ENCODE results near the gene NBR1. TPM values are rescaled to one million over a fixed set of nuclear protein-coding genes. Genes with fewer than 3 reads are reported as not detected.
"Not testable (repeated sequence)": the region's sequence is repeated elsewhere in the genome, so short reads cannot be mapped to it uniquely, and the experiment has no call there.

The NBR1 gene
- total RNA-seq, 1 donor from 2014 or later: 80.4 TPM

DNA sequence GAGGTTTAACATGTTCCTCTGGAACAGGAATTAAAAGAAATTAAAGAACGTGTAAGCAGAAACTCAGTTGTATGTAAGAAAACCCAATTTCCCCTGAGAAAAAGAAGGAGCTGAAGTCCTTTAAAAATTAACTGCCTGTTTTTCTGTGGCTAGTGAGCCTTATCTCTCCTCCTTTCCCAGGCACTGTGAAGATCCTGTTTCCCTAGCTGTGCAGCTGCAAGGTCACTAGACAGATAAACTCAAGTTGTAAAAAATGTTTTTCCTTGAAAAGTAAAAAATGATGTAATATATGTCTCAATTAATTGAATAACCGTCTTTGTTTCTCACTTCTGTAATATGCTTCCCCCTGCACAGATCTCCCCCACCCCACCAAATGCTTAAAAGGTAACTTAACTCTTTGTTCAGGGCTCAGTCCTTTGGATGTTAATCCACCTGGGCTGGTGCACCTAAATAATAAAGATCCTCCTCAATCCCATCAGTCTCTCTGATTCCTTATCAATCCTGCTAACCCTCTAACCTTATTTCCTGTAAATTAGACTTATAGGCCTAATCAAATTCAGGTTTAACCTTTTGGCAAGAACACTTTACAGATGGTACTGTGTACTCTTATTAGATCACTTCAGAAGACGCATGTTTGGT, 17.7 kb upstream of the NBR1 start:
- DNase-seq: not testable (repeated sequence)

DNA sequence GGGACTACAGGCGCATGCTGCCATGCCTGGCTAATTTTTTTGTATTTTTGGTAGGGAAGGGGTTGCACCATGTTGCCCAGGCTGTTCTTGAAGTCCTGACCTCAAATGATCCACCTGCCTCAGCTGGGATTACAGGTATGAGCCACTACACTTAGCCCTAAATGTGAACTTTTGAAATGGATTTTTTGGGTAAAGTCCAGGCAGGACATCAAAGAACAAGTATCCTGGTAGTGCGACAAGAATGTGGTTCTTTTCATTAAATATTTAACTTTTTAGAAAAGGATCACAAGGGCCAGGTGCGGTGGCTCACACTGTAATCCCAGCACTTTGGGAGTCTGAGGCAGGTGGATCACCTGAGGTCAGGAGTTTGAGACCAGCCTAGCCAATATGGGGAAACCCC, 15.3 kb upstream of the NBR1 start:
- DNase-seq: no peak

DNA sequence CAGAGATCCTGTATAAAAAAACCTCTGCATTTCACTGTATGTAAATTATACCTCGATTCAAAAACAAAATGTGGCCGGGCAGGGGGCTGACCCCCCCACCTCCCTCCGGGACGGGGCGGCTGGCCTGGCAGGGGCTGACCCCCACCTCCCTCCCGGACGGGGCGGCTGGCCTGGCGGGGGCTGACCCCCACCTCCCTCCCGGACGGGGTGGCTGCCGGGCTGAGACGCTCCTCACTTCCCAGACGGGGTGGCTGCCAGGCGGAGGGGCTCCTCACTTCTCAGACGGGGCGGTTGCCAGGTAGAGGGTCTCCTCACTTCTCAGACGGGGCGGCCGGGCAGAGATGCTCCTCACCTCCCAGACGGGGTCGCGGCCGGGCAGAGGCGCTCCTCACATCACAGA, 11.8 kb upstream of the NBR1 start:
- not testable (repeated sequence) for DNase-seq

DNA sequence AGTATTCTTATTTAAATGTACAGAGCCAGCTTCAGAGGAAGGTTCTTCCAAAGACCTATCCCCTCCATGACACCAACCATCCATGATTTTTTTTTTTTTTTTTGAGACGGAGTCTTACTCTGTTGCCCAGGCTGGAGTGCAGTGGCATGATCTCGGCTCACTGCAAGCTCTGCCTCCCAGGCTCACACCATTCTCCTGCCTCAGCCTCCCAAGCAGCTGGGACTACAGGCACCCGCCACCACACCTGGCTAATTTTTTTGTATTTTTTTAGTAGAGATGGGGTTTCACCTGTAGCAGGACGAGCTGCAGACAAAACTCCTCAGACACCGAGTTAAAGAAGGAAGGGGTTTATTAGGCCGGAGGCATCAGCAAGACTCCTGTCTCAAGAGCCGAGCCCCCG, 11.1 kb upstream of the NBR1 start:
- DNase-seq: not testable (repeated sequence)

DNA sequence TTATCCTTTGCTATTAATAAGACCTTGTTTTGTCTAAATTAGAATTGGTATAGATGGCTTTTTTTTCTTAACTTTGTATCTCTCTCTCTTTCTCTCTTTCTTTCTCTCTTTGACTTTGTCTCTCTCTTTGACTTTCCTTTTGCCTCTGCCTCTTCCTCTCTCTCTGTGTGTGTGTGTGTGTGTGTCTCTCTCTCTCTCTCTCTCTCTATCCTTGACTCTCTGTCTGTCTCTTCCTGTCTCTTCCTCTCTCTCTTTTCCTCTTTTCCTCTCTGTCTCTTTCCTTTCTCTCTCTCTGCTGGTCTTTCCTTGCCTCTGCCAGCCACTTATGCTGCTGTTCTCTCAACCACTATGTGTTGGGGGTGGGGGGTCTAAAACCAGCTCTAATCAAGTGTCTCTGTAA, 5.0 kb upstream of the NBR1 start:
- not testable (repeated sequence) for DNase-seq

DNA sequence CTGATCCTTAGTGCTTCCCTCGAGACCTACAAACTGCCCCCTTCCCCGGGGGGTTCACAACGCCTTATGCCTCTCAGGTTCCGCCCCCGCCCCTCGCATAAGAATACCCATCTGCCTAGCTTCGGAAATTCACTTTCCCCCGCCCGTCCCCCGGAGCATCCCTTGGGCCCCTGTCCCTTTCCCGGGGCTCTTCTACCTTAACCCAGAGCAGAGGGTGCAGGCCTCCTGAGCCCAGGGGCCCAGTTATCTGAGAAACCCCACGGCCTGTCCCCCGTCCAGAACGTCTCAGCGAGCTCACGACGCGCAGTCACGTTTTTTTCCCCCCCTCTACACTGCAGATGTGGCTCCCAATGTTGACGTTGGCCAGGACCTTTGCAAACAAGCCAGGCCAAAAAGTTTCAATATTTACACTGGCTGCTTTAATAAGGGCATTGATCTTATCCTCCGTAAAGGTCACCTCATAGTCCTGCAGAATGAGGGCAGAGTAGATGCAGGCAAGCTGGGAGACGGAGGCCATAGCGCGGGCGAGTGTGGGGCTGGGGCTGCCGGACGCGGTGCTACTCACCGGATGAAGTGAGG, 1.4 kb upstream of the NBR1 start:
- peak; percentile 67 for DNase-seq

DNA sequence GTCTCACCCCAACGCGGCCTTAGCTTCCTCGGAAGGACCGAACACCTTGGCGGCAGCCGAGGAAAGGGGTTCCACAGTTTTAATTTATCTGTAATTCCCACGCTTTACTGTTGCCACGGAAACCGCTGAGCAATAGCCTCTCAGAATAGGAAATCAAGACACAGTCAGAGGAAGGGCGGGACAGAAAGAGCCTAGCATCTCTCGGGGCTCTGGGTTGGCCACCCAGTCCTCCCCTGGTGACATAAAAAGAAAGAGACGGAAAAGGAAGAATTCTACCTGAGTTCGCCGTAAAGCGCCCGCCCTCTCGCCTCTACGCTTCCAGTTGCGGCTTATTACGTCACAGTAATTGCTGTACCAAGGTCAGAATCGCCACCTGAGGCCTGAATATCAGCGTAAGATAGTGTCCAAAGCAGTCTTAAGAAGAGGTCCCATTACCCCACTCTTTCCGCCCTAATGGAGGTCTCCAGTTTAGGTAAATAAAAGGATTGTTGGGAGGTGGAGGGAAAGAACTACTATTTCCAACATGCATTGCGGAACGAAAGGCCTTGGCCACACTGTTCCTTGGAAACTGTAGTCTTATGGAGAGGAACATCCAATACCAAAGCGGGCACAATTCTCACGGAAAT, 761 bp upstream of the NBR1 start:
- peak; percentile 95 for DNase-seq

DNA sequence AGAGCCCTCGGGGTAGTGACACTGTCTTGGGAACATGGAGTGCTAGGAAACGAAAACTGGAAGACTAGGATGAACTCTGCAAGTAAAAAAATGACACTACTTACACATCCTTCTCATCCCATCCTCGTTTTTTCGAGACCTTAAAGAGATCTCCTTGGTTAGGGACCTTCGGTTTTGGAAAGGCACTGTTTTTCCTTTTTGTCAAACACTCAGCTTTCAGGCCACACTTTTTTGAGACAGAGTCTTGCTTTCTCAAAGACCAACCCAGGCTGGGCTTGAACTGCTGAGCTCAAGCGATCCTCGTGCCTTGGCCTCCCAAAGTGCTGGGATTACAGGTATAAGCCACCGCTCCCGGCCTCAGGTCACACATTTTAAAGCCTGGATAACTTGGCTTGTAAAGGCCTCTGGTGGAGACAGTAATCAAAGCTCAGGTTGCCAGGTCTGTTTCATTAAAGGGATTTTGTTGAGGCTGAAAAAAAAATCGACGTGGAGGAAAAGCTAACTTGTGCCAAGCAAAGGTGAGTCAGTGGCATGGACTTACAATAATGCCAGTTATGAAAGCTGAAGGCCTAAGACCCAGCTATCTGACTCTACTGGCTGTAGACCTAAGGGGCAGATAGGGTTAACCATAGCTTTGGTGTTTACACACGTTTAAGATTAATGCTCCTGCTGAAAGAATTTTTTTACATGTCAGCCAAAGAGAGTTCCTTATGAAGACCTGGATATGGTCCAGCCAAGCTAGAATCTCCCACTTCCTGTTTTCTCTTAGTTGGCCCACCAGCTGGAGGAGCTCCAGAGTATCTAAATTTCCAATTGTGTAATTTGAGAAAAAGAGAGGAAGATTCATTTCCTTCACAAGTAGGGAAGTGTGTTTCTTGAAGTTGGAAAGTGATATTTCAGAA, 823 bp downstream of the NBR1 start:
- DNase-seq: peak; percentile 84

DNA sequence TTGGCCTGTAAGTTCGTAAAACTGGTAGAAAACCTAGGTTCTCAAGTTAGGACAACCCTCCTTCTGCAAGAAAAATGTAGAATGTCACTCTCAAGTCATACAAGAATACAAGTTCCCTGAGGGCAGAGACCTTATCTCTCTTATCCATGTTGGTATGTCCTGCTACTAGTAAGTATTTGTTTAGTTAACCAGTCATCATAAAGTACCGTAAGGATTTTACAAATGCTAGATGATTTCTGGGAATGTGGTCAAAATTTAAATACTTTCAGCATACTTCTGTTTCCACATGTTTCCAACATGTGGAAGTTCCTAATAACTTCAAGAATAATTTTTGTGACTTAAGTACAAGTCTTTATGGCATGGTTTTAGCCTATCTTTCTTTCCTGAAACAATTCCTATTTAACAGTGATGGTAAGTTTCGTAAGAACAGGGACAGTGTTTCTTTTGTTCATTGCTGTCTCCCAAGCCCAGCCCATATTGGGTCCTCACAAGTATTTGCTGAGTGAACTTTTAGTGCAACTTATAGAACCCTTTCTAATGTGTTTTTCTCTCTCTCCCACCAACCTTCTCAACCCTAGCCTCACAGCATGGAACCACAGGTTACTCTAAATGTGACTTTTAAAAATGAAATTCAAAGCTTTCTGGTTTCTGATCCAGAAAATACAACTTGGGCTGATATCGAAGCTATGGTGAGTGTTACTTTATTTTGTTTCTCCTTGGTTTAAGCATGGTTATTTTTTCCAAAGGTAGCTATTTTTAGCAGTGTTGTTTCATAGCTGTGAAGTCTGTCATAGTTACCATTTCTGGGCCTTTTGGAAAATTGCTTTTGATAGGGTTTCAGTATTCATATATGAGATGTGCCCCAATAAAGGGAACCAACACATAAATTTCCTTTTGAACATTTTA, 4.5 kb downstream of the NBR1 start:
- DNase-seq: peak; percentile 59

DNA sequence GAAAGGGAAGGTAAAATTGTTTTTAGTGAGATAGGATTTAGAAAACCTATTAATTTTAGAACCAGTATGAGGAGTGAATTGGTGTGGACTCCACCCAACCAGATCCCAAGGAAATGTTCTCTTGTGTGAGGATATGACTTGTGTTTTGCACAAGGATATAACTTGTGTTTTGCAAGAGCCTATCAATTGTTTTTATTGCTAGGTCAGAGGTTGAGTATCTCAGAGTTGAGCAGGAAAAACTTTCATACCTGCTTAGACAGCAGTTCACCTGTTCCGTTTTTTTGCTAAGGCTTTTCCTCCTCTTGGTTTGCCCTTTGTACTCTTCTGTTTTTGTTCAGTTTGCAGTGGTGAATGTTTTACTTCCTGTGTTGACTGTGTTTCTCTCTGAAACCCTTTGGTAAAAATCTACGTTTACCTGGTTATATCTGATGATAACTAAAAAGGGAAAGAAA, 5.1 kb downstream of the NBR1 start:
- DNase-seq: no peak

DNA sequence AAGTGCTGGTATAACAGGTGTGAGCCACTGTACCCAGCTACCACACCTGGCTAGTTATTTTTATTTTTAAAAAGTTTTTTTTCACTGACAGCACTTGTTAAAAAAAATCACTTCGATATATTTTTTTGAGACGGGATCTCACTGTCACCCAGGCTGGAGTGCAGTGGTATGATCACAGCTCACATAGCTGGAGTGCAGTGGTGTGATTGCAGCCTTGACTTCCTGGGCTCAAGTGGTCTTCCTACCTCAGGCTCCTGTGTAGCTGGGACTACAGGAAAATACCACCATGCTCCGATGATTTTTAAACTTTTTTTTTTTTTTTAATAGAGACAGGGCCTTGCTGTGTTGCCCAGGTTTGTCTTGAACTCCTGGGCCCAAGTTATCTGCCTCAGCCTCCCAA, 12.9 kb downstream of the NBR1 start:
- no peak for DNase-seq

DNA sequence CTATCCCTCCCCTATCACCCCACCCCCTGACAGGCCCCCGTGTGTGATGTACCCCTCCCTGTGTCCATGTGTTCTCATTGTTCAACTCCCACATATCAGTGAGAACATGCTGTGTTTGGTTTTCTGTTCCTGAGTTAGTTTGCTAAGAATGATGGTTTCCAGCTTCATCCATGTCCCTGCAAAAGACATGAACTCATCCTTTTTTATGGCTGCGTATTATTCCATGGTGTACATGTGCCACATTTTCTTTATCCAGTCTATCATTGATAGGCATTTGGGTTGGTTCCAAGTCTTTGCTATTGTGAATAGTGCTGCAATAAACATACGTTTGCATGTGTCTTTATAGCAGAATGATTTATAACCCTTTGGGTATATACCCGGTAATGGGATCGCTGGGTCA, 15.6 kb downstream of the NBR1 start:
- DNase-seq: not testable (repeated sequence)

DNA sequence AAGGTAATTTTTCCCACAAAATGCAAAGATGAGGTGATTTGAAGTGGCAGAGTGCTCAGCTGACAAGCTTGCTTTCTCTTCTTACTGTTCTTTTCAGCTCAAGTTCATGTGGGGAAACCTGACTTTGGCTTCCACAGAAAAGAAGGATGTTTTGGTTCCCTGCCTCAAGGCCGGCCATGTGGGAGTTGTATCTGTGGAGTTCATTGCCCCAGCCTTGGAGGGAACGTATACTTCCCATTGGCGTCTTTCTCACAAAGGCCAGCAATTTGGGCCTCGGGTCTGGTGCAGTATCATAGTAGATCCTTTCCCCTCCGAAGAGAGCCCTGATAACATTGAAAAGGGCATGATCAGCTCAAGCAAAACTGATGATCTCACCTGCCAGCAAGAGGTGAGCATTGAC, 22.2 kb downstream of the NBR1 start:
- no peak for DNase-seq

DNA sequence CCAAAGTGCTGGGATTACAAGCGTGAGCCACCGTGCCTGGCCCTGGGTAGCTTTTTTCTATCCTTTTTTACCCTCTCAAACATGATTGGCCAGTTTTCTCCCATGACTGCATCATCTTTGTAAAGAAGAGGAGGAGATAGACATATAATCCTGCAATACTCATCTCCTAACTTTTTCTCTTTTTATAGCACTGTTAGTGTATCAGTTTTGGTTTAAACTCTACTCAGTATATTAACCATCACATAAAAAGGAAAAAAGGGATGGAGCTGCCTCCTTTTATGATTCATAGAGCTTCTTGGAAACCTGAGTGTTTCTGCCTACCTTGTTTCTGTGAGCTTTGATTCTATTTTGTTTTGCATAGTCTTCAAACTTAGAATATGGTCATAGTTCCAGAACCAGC, 28.6 kb downstream of the NBR1 start:
- no peak for DNase-seq

DNA sequence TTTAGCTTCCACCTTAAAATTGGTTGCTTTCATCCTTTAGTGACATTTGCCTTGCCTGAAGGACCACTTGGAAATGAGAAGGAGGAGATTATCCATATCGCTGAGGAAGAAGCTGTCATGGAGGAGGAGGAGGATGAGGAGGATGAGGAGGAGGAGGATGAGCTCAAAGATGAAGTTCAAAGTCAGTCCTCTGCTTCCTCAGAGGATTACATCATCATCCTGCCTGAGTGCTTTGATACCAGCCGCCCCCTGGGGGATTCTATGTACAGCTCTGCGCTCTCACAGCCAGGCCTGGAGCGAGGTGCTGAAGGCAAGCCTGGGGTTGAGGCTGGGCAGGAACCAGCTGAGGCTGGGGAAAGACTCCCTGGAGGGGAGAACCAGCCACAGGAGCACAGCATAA, 29.1 kb downstream of the NBR1 start:
- DNase-seq: no peak

DNA sequence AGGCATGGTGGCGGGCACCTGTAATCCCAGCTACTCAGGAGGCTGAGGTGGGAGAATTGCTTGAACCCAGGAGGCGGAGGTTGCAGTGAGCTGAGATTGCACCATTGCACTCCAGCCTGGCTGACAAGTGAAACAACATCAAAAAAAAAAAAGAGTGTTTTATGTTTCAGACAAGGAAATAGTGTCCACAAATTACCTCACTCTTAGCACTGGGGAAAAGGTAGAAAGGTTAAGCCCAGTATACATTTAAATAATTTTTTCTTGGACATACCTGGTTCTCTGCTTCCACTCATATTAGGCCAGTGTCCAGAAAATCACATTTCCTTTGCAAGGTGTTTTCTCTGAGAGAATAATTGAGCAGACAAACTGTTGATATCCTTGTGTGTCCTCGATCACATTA, 32.0 kb downstream of the NBR1 start:
- DNase-seq: not testable (repeated sequence)

DNA sequence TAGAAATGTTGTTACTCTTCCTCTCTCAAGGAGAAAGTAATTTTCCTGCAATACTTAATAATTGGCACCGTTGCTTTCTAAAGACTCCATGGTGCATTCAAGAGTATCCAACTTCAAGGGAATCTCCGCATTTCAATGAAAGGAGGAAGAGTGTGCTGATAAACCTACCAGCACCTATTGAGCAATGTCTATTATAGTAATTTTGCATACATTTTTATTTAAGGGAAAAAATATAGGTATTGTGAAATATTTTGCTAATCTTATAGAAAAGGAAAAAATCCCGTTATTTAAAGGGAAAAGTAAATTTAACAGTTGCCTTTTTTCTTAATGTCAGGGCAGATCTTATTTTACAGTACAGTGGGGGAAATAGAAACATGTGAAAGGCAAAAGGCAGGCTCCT, 39.6 kb downstream of the NBR1 start:
- DNase-seq: no peak

DNA sequence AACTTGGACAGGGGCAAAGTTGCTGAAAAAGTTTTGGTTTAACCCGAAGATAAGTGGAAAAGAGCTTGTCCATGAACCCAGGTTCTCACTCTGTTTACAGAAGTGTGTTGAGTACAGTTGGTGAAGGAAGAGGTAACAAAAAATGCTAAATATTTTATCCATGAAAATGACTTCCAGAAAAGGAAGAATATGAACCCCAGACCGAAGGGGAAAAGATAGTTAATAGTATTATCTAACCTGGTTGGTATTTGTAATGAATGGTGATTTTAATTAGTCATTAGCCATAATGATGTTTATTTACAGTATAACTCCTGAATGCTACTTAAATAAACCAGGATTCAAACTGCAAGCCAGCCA, 40.1 kb downstream of the NBR1 start:
- no peak for DNase-seq

DNA sequence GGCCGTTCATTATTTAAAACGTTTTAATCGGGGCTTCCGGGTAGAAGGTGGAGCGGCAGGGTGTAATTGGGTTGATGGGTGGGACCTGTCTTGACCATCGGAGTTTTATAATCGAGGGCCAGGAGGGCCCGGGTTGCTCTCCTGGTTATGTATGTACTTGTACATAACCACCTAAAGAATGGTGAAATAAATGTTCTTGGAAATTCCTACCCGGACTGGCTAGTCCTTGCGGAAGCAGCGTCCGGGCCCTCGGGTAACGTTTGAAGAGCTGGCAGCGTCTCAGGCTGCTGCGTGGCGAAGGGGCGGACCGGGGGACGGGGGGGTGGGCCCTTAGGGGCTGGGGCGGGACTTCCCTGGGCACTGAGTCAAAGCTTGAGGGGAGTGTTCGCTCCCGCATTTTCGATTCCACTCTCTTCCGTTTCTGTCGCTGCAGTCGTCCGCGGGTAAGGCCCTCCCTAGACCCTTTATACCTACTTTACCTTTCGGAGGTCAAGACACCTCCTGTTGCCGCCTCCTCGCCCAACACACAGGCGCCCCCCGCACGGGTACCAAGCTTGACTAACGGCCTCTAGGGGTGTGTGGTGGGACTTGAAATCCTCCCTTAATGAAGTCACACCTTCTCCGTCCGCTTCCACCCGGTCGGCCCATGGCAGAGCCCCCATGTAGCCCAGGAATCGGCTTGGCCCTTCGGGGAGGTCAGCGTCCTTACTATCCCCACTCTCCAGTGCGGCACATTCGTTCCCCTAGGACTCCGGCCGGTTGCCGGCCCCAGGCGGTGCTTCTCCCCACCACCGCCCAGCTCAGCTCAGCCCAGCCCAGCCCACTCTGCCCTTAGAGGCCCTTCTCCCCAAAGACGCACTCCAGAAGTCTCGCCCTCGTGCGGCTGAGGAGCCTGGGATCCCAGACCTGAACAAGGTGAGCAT, 40.7 kb downstream of the NBR1 start, which contains the start of gene TMEM106A:
Gene TMEM106A (plus strand): TSS at position 396 of the 923 bp plus-strand sequence. CDS start 1,167 bp downstream, outside the sequence.
- peak; percentile 81 for DNase-seq
